GM21423 (cell line): ENCODE data around the gene SCUBE1.

Experiments
- ATAC-seq: cut with Tn5 transposase; IDR thresholded peaks from one replicate; pipeline ENCODE4 v1.9.1; 2021; ENCODE audit warnings: mild to moderate bottlenecking, moderate library complexity; ENCODE audit not compliant: unreplicated experiment

SCUBE1 gene

GRCh38 chr22:43163241-43163795, 179.9 kb downstream of the SCUBE1 start:
- no peak for ATAC-seq

DNA sequence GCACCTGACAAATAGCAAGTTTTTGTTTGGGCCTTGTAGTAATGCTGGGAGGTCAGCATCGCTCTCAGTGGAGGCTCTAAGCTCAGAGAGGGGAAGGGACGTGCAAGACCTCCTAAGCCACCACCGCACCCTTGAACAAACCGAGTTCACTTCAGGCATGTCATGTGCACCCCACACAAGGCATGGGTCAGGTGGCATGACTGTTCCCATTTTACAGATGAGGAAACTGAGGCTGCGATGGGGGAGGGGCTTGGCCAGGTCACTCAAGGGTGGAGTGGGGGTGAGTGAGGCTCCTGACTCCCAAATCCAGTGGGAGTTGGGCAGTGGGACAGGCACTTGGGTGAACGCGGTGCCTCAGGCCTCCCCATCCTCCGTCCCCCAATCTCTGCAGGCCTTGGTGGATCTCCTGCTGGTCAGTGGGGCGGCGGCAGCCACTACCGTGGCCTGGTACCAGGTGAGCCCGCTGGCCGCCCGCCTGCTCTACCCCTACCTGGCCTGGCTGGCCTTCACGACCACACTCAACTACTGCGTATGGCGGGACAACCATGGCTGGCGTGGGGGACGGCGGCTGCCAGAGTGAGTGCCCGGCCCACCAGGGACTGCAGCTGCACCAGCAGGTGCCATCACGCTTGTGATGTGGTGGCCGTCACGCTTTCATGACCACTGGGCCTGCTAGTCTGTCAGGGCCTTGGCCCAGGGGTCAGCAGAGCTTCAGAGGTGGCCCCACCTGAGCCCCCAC, 180.6 kb downstream of the SCUBE1 start:
- ATAC-seq, result no peak

- ATAC-seq, result no peak
Observed at GRCh38 chr22:43160497-43161126, 182.6 kb downstream of the SCUBE1 start.

DNA sequence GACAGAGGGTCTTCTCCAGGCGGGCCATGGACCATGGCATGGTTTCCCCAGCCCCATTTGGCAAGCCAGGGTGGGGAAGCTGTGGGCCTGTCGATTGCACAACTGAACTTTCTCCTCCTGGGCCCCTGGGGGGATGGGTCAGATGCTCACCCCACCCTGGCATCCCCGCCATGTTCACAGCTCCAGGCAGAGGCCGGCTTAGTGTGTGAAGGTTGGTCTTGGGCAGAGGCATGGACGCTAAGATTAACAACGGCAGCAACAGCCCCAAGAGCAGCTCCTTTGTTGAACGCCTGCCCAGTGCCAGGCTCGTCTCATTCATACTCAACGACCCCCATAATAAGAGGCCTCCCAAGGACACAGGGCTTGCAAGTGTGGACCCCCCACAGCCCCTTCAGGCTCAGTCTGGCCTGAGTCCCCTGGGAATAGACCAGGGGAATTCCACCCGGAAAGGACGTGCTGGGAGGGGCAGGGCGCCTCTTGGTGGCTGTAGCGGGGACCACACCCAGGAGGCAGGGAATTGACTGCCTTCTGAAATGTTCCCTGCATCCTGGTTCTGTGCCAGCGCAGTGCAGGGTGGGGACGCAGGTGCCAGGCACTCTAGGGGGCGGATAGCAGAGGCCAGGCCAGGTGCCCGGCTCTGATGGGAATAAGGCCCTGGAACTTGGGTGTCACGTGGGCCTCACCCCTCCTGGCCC, 183.5 kb downstream of the SCUBE1 start:
- ATAC-seq, result no peak

DNA sequence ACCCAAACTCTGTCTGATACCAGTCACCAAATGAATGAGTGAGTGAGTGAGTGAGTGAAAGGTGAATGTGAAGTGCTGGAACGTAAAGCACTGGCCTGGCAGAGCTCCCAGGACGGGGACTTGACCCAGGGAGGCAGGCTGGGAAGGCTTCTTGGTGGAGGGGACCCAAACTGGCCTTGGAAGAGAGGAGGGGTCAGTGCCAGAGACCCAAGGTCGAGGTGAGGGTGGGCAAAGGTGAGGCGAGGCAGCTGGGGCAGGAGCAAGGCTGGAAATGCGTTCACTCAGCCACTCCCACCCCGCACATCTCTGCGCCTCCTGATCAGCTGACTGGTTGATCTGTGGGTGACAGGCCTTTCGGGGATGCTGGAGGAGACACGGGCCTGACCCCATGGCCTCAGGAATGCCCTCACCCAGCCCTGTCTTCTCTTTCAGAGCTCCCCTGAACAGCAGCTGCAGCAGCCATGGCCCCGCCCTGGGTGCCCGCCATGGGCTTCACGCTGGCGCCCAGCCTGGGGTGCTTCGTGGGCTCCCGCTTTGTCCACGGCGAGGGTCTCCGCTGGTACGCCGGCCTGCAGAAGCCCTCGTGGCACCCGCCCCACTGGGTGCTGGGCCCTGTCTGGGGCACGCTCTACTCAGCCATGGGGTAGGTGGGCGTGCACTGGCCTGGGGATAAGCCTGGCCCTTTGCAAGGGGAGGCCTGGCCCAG, 184.2 kb downstream of the SCUBE1 start:
- ATAC-seq, result no peak

DNA sequence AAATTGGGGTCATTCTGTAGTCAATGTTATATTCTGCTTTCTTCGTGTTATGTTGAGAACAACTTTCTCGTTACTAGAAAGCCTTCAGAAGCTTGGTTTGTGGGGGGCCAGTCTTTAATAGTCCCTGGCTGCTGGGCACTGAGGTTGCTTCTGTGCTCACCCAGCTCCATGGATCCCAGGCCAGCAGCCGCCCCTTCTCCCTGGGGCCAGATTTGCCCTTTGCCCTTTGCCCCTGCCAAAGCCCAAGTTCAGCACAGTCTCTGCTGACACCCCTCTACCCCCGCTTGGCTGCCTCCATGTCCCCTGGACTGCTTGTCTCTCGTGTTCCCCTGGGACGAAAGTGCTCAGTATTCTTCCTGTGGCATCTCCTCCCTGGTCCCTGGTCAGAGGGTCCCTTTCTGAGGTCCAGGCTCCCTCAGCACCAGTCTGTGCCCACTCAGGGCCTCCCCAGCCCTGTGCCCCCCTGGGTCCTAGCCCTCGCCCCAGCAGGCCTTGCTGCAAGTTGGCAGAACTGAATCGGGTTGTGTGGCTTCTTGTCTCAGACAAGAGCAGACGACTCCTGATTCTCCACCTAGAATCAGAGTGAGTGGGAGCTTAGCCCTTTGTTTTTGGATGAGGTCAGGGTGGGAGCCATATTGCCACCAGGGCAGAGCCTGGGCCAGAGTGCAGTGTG, 185.2 kb downstream of the SCUBE1 start:
- no peak for ATAC-seq

GRCh38 chr22:43156413-43156812, 186.8 kb downstream of the SCUBE1 start:
- no peak for ATAC-seq

DNA sequence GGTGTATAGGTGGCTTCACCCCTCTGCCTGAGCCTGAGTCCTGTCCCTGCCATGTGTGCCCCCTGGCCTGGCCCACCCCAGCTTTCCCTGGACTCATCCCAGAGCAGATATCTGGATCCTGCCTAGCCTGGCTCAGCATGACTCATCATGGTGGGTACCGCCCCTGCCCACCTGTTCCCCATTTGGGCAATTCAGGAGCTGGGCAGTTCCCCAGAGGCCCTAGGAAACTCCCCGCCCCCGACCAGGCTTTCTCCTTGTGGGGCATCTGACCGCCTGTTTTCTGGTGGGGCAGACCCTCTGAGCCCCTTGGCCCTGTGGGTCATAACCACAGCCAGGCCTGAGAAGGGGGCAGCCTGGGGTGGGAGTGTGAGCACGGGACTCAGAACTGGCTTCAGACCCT, 187.4 kb downstream of the SCUBE1 start:
- no peak for ATAC-seq

DNA sequence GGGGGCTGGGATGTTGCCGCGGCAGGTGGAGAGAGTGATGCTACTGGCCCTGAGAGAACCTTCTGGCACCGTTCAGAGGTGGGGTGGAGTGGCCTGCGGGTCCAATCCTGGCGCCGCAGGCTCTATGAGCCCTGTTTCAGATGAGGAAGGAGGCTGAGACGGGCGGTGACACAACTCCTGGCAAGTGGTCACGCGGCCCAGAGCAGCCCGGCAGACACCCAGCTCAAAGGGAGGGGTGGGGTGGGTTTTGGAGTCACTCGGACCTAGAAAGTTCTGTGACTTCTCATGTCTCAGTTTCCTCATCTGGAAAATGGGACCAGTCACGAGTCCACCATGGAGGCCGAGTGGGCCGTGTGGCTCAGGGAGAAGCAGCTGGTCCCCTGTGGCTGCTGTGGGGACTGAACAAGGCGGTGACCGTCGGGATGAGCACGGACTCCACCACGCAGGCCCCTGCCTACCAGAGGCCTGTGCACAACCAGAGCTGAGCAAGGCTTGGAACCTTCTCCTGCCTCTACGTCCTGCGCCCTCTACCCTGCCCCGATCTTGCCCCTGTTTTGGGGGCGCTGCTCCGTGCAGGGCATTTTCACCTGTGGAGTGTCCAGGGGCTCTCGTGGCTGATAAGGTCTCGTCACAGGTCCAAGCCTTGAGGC, 188.2 kb downstream of the SCUBE1 start:
- no peak for ATAC-seq

DNA sequence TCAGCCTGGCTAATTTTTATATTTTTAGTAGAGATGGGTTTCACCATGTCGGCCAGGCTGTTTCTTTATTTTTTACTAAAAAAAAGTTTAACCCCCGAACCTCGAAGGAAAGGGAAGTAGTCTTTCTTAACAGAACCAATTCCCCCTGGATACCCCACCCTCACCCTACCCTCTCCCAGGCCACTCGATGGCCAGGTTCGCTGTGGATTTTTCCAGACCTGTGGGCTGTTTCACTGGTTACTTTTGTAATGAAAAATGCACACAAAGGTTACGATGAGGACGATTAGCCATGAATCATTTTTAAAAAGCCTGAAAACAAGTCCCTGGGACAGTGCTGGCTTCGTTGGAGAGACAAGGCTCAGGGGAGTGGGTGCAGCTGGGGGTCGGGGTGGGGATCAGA, 189.3 kb downstream of the SCUBE1 start:
- ATAC-seq, result no peak

- no peak for ATAC-seq
Observed at GRCh38 chr22:43152357-43153071, 190.7 kb downstream of the SCUBE1 start.

- no peak for ATAC-seq
Observed at GRCh38 chr22:43152003-43152356, 191.2 kb downstream of the SCUBE1 start.

GRCh38 chr22:43151251-43152002, 191.7 kb downstream of the SCUBE1 start, which contains the start of gene TSPO:
TSPO (plus strand) TSS chr22:43151559; CDS start chr22:43159239, 7,680 bp downstream.
- ATAC-seq, result no peak

DNA sequence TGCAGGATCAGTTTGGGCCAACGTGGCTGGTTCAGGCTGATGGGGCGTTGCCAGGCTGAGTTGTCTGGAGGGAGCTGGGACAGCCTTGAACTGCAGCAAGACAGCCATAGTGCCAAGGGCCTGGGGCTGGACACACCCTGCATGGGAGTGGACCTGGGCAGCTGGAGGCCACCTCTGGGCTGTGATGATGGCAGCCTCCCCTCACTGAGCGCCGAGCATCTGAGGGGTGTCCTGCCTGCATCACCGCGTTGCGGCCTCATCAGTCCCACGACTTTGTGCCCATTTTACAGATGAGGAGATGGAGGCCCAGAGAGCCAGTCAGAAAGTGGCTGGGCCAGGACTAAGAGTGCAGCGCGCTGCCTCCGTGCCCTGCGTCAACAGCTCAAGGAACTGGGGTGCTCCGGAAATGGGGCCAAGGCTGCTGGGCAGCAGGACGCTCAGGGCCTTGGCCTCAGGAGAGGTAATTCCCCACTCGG, 192.4 kb downstream of the SCUBE1 start:
- no peak for ATAC-seq

DNA sequence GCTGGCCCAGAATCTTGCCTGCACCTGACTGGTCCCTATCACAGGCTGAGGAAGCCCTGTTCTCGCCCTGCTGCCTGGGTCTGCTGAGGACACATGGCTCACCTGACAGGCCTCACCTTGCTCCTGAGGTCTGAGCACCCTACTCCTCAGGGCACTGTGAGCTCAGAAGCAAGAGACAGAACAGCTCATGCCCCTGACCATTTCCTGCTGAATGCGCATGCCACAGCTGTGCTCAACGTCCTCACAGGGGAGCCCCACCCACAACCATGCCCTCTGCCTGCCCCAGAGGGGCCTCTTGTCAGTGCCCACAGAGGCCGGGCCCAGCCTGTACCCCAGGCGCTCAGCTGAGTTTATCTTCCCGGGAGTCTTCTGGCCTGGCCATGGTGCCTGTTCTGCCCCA, 194.6 kb downstream of the SCUBE1 start:
- no peak for ATAC-seq

- ATAC-seq, result no peak
Observed at GRCh38 chr22:43147821-43148220, 195.4 kb downstream of the SCUBE1 start.
